Mesendoderm (in vitro differentiated cells): Measurements from ENCODE around the gene GLRA3.

Source experiments
- DNase-seq: peaks from one replicate; pipeline ENCODE4 v3.0.0; 2013
- H2AK5ac ChIP-seq: 2 replicates; pipeline ENCODE4 v1.6.1; 2013; ENCODE audit warnings: low read length, inconsistent platforms
- H2BK120ac ChIP-seq: 2 replicates; pipeline ENCODE4 v1.6.1; 2013; ENCODE audit warnings: low read depth, mild to moderate bottlenecking, low read length, moderate library complexity, mixed read lengths
- H2BK15ac ChIP-seq: replicated peaks from 2 replicates; pipeline ENCODE4 v1.6.1; 2013; ENCODE audit warnings: low read depth, mild to moderate bottlenecking, moderate library complexity
- H2BK5ac ChIP-seq: 2 replicates; pipeline ENCODE4 v1.6.1; 2013; ENCODE audit warnings: low read length, inconsistent platforms
- H3K18ac ChIP-seq: 2 replicates; pipeline ENCODE4 v1.6.1; 2013; ENCODE audit warnings: mild to moderate bottlenecking, low read length, mixed read lengths
- H3K23ac ChIP-seq: one replicate; pipeline ENCODE4 v1.6.1; 2013; ENCODE audit warnings: low read length
- H3K27ac ChIP-seq: 2 replicates; pipeline ENCODE4 v1.5.1; 2013; ENCODE audit warnings: low read depth, mild to moderate bottlenecking, inconsistent platforms, low read length, moderate library complexity
- H3K27me3 ChIP-seq: 2 replicates; pipeline ENCODE4 v1.6.1; 2013; ENCODE audit warnings: low read length, control low read depth, mild to moderate bottlenecking, inconsistent platforms; ENCODE audit not compliant: insufficient read depth, poor library complexity
- H3K36me3 ChIP-seq: 2 replicates; pipeline ENCODE4 v1.6.1; 2013; ENCODE audit warnings: low read length, inconsistent platforms; ENCODE audit not compliant: control insufficient read depth, insufficient read depth
- H3K4ac ChIP-seq: one replicate; pipeline ENCODE4 v1.6.1; 2013; ENCODE audit warnings: low read depth, mild to moderate bottlenecking, low read length, moderate library complexity
- H3K4me1 ChIP-seq: 2 replicates; pipeline ENCODE4 v1.6.1; 2013; ENCODE audit warnings: low read depth, low read length, inconsistent platforms; ENCODE audit not compliant: control insufficient read depth
- H3K4me2 ChIP-seq: 2 replicates; pipeline ENCODE4 v1.6.1; 2013; ENCODE audit warnings: low read length
- H3K4me3 ChIP-seq: 2 replicates; pipeline ENCODE4 v1.5.1; 2013; ENCODE audit warnings: mild to moderate bottlenecking, low read length
- H3K56ac ChIP-seq: one replicate; pipeline ENCODE4 v1.6.1; 2013; ENCODE audit warnings: low read length
- H3K79me1 ChIP-seq: 2 replicates; pipeline ENCODE4 v1.6.1; 2013; ENCODE audit warnings: low read length, inconsistent platforms
- H3K79me2 ChIP-seq: 2 replicates; pipeline ENCODE4 v1.6.1; 2013; ENCODE audit warnings: mild to moderate bottlenecking, low read length; ENCODE audit not compliant: control insufficient read depth, insufficient read depth
- H3K9ac ChIP-seq: 2 replicates; pipeline ENCODE4 v1.6.1; 2013; ENCODE audit warnings: low read length, inconsistent platforms
- H4K5ac ChIP-seq: one replicate; pipeline ENCODE4 v1.6.1; 2013; ENCODE audit warnings: low read length
- H4K8ac ChIP-seq: one replicate; pipeline ENCODE4 v1.6.1; 2013; ENCODE audit warnings: low read depth, mild to moderate bottlenecking, control low read depth, low read length, moderate library complexity
- WGBS: extraction: QIAGEN DNeasy Blood & Tissue Kit; methylation state at CpG from one replicate; pipeline ENCODE4 v1.1.7; 2013; ENCODE audit warnings: low lambda C conversion rate, missing lambda C conversion rate; ENCODE audit not compliant: insufficient coverage; ENCODE audit errors: extremely low coverage; 5-methylcytosine and 5-hydroxymethylcytosine counted together

The GLRA3 gene

GRCh38 chr4:174686826-174687225, 142.2 kb downstream of the GLRA3 start:
- Histone ChIP-seq H4K8ac (no peak overlapping the region), H2AK5ac (no peak overlapping the region), H3K79me2 (no peaks in the 10 kb centered on the region), H3K23ac (no peak overlapping the region), H4K5ac (no peak overlapping the region), H2BK5ac (no peak overlapping the region), H3K27ac (no peak overlapping the region), H3K27me3 (no peaks in the 10 kb centered on the region), H3K36me3 (no peaks in the 10 kb centered on the region), H3K18ac (no peak overlapping the region), H3K4me2 (no peak overlapping the region), H2BK120ac (no peak overlapping the region), H3K4me1 (no peaks in the 10 kb centered on the region), H3K4ac (no peak overlapping the region), H3K56ac (no peak overlapping the region), H3K9ac (no peak overlapping the region), H3K4me3 (no peak overlapping the region), H2BK15ac (no peak overlapping the region), H3K79me1 (no peaks in the 10 kb centered on the region)
- DNase-seq, result no peak

- Histone ChIP-seq H3K4ac (no peak overlapping the region), H3K9ac (no peak overlapping the region), H3K27ac (no peak overlapping the region), H3K27me3 (no peaks in the 10 kb centered on the region), H3K79me1 (no peaks in the 10 kb centered on the region), H3K4me1 (no peaks in the 10 kb centered on the region), H3K36me3 (no peaks in the 10 kb centered on the region), H3K4me3 (no peak overlapping the region), H2BK5ac (no peak overlapping the region), H3K79me2 (no peaks in the 10 kb centered on the region), H3K23ac (no peak overlapping the region), H2BK15ac (no peak overlapping the region), H3K18ac (no peak overlapping the region), H3K4me2 (no peak overlapping the region), H4K5ac (no peak overlapping the region), H2BK120ac (no peak overlapping the region), H4K8ac (no peak overlapping the region), H3K56ac (no peak overlapping the region), H2AK5ac (no peak overlapping the region)
- peak; percentile 2 for DNase-seq
- WGBS, result no CpG with 5 or more reads among the region's 4 CpGs
Observed at GRCh38 chr4:174681723-174682300, 147.2 kb downstream of the GLRA3 start.

DNA sequence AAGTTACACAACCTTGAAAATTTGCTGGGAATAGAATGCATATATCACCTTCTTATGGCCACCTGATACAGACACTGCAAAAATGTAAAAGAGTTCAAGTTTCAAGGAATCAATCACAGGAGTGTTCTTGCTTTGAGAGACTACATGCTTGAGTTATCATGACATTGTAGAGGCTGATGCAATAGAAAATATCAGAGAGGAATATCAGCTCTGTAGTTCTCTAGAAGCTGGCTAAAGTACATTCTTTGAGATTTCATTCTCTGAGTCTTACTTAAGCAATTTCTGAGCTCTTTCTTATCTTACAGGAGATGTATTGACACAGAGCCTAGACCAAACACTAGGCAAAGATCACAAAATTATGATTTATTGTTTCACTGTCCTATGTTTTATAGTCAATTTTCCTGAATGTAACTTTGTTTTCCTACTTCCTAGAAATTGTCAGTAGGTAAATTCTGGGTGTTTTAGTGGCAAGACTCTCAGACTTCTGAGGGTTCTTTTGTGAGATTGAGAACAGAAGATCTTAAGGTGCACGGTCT, 154.7 kb downstream of the GLRA3 start:
- Histone ChIP-seq H4K5ac (no peak overlapping the region), H3K56ac (no peak overlapping the region), H2BK15ac (no peak overlapping the region), H3K23ac (no peak overlapping the region), H3K4me1 (no peaks in the 10 kb centered on the region), H3K27ac (no peak overlapping the region), H2BK120ac (no peak overlapping the region), H3K18ac (no peak overlapping the region), H3K4me3 (no peak overlapping the region), H3K36me3 (no peaks in the 10 kb centered on the region), H4K8ac (no peak overlapping the region), H3K79me1 (no peaks in the 10 kb centered on the region), H2AK5ac (no peak overlapping the region), H3K9ac (no peak overlapping the region), H3K4ac (no peak overlapping the region), H3K4me2 (no peak overlapping the region), H2BK5ac (no peak overlapping the region), H3K79me2 (no peaks in the 10 kb centered on the region), H3K27me3 (no peaks in the 10 kb centered on the region)
- no peak for DNase-seq
- WGBS, result no CpG with 5 or more reads among the region's 1 CpG

DNA sequence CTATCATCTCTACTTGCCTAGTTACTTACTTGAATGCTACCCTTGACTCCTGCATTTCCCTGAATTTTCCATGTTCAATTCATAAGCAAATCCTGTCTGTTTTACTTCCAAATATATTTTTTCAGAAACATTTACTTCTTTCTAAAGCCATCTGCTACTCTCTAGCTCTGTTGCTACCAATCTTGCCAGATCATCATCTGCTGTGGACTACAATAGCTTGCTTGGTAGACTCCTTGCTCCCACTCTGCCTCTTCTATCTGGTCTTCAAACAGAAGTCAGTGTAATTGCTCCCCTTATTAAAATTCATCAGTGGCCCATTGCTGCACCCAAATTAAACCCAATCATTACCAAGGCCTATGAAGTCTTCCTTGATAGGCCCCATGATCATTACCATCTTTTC, 155.2 kb downstream of the GLRA3 start:
- Histone ChIP-seq H3K23ac (no peak overlapping the region), H3K27me3 (no peaks in the 10 kb centered on the region), H3K4me3 (no peak overlapping the region), H2BK15ac (no peak overlapping the region), H3K79me2 (no peaks in the 10 kb centered on the region), H4K8ac (no peak overlapping the region), H3K9ac (no peak overlapping the region), H2AK5ac (no peak overlapping the region), H3K27ac (no peak overlapping the region), H3K4ac (no peak overlapping the region), H3K36me3 (no peaks in the 10 kb centered on the region), H3K4me1 (no peaks in the 10 kb centered on the region), H3K79me1 (no peaks in the 10 kb centered on the region), H2BK120ac (no peak overlapping the region), H3K4me2 (no peak overlapping the region), H4K5ac (no peak overlapping the region), H3K18ac (no peak overlapping the region), H3K56ac (no peak overlapping the region), H2BK5ac (no peak overlapping the region)
- no peak for DNase-seq

- Histone ChIP-seq H3K27me3 (no peaks in the 10 kb centered on the region), H4K5ac (no peak overlapping the region), H3K79me1 (no peaks in the 10 kb centered on the region), H3K9ac (no peak overlapping the region), H2BK5ac (no peak overlapping the region), H4K8ac (no peak overlapping the region), H3K79me2 (no peaks in the 10 kb centered on the region), H3K56ac (no peak overlapping the region), H3K27ac (no peak overlapping the region), H3K18ac (no peak overlapping the region), H3K23ac (no peak overlapping the region), H3K4me2 (no peak overlapping the region), H2BK120ac (no peak overlapping the region), H3K4me1 (no peaks in the 10 kb centered on the region), H3K4ac (no peak overlapping the region), H2BK15ac (no peak overlapping the region), H3K4me3 (no peak overlapping the region), H2AK5ac (no peak overlapping the region), H3K36me3 (no peaks in the 10 kb centered on the region)
- WGBS, result no CpG with 5 or more reads among the region's 4 CpGs
- DNase-seq, result no peak
Observed at GRCh38 chr4:174672276-174672675, 156.8 kb downstream of the GLRA3 start.

- H2BK120ac ChIP-seq, result no peak overlapping the region
- H4K8ac ChIP-seq, result no peak overlapping the region
- WGBS, result no CpG with 5 or more reads among the region's 3 CpGs
- no peaks in the 10 kb centered on the region for H3K79me2 ChIP-seq
- no peak overlapping the region for H3K18ac ChIP-seq
- H2AK5ac ChIP-seq, result no peak overlapping the region
- no peak overlapping the region for H3K23ac ChIP-seq
- H3K56ac ChIP-seq, result no peak overlapping the region
- DNase-seq, result no peak
- no peak overlapping the region for H3K27ac ChIP-seq
- no peak overlapping the region for H2BK5ac ChIP-seq
- no peaks in the 10 kb centered on the region for H3K27me3 ChIP-seq
- H3K4me3 ChIP-seq, result no peak overlapping the region
- H3K9ac ChIP-seq, result no peak overlapping the region
- no peaks in the 10 kb centered on the region for H3K4me1 ChIP-seq
- no peaks in the 10 kb centered on the region for H3K36me3 ChIP-seq
- H2BK15ac ChIP-seq, result no peak overlapping the region
- H3K4me2 ChIP-seq, result no peak overlapping the region
- no peak overlapping the region for H3K4ac ChIP-seq
- H3K79me1 ChIP-seq, result no peaks in the 10 kb centered on the region
- H4K5ac ChIP-seq, result no peak overlapping the region
Observed at GRCh38 chr4:174669270-174669669, 159.8 kb downstream of the GLRA3 start.
